ENCODE measurements around the gene CNOT3. TPM values are rescaled to one million over a fixed set of nuclear protein-coding genes. Genes with fewer than 3 reads are reported as not detected.

The CNOT3 gene
- 6.0 TPM for total RNA-seq

DNA sequence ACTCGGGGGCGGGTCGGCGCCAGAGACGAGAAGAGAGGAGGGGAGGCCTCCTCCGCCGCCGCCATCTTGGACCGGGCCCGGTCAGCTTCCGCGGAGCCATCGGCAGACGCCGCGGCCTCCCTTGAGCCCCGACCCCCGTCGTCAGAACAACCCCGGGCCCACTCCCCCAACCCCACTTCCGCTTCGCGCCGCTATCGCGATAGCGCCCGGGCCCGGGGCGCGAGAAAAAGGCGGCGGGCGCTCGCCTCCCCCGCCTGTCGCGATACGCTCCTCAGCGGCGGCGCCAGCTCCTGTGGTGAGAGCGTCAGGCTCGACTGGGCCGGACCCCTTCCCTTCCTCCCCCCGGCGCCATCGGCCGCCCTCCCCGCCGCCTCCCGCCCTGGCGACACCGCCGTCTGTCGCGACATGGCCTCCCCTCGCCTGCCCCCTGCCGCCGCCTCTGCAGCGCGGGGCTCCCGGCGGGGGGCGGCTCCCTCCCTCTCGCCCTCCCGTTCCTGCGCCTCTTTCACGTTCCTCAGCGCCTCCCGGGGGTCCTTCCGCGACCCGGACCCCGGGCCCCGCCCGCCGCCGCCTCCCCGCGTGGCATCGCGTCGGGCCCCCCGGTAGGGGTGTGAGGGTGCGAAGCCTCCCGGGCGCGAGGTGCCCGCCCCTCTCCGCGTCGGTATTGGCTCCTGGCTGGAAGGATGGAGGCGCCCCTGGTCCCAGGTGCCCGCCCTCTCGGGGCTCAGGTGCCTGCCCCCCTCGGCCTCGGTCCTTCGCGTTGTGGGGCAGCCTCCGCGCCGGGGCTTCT lies at the start of gene CNOT3:
TSS of gene CNOT3 (plus strand) at position 64 of the 790 bp plus-strand sequence. CDS start 5,217 bp downstream, outside the sequence.

DNA sequence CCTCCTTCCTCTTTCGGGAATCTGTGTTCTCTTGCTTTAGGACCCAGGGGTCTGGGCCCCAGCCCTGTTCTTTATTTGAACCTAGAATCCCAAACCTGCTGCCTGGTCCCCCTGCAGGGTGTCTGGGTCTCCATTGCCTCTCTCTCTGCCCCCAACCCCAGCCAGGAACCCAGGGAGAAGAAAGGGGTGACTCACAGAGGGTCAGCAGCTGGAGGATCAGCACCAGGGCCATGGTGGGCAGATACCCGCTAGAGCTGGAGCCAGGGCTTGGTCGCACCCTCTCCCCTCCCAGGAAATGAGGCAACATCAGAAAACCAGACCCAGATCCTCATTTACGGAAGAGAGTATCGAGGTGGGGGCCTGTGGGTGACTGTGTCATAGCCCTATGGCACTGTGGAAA lies 37.0 kb upstream of the CNOT3 start, which contains the start of gene OSCAR:
TSS of gene OSCAR (minus strand) at position 243 of the 400 bp plus-strand sequence. CDS start at position 232, 11 bp downstream.

GRCh38 chr19:54102421-54103169 lies 35.0 kb upstream of the CNOT3 start, which contains the start of gene NDUFA3:
Gene NDUFA3 (plus strand): TSS chr19:54102855. CDS start chr19:54102879, 24 bp downstream.

GRCh38 chr19:54115109-54116063 lies 22.2 kb upstream of the CNOT3 start, which contains the start of the genes PRPF31 and TFPT:
Gene PRPF31 (plus strand): TSS chr19:54115754. CDS start chr19:54118279, 2,525 bp downstream.
Gene TFPT (minus strand): TSS chr19:54115657. CDS start chr19:54115269, 388 bp downstream.

GRCh38 chr19:54159352-54160181 lies 22.0 kb downstream of the CNOT3 start, which contains the start of gene LENG1:
Gene LENG1 (minus strand): TSS chr19:54159721. CDS start chr19:54159695, 26 bp downstream.

DNA sequence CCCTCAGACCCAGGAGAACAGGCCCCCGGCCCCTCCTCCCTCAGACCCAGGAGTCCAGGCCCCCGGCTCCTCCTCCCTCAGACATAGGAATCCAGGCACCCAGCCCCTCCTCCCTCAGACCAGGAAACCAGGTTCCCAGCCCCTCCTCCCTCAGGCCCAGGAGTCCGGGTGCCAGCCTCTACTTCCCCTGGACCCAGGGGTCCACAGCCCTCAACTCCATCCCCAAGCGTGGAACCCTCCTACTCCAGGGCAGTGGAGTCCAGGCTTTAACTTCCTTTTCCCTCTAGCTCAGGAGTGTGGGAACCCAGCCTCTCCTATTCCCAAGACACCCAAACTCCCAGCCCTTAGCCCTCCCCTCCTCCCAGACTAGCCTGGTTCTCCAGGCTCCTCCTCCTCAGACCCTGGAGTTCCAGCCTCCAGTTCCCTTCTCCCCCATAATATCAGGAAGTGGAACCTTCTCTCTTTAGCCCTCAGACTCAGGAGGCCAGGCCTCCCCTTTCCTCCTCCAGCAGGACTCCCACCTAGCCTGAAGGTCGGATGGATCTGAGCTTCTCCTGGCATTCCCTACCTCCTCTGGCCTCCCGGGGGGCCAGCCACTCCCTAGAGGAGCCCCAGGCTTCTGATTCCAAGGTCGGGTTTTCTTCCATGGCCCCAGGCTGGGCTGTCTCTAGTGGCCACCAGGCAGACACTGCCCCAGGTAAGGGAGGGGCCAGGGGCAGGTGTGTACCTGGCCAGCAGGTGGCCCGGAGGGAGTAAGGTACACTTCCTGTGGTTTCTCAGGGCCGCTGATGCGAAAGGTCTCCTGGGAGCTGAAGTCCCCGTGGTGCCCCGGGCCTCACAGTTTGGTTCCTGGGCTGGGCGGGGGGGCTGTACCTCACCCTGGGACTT lies 35.2 kb downstream of the CNOT3 start, which contains the start of gene TMC4:
TSS of gene TMC4 (minus strand) at position 690 of the 888 bp plus-strand sequence. CDS start at position 647, 43 bp downstream.

GRCh38 chr19:54189145-54189734 lies 51.7 kb downstream of the CNOT3 start, which contains the start of gene MBOAT7:
Gene MBOAT7 (minus strand): TSS chr19:54189580. CDS start chr19:54188508, 1,072 bp downstream.

GRCh38 chr19:54191011-54191810 lies 53.6 kb downstream of the CNOT3 start, which contains the start of gene TSEN34:
Gene TSEN34 (plus strand): TSS chr19:54191308. CDS start chr19:54191365, 57 bp downstream.

Other genes starting within 250 kb of the CNOT3 start
- gene CACNG7, start 228.5 kb upstream of the CNOT3 start, total RNA-seq = 14.1 TPM
- gene CACNG8, start 174.8 kb upstream of the CNOT3 start, total RNA-seq = 7.4 TPM
- gene CACNG6, start 146.1 kb upstream of the CNOT3 start, total RNA-seq = 0.92 TPM
- gene VSTM1, start 73.9 kb upstream of the CNOT3 start, total RNA-seq = 0.23 TPM
- not detected for gene TARM1, start 56.4 kb upstream of the CNOT3 start, total RNA-seq
- 0.46 TPM for gene OSCAR, start 37.0 kb upstream of the CNOT3 start, total RNA-seq
- 13.1 TPM for gene NDUFA3, start 34.9 kb upstream of the CNOT3 start, total RNA-seq
- gene TFPT, start 22.1 kb upstream of the CNOT3 start, total RNA-seq = 11.5 TPM
- 31.6 TPM for gene PRPF31, start 22.0 kb upstream of the CNOT3 start, total RNA-seq
- 5.3 TPM for gene LENG1, start 22.0 kb downstream of the CNOT3 start, total RNA-seq
- gene TMC4, start 35.4 kb downstream of the CNOT3 start, total RNA-seq = 0.46 TPM
- gene MBOAT7, start 51.8 kb downstream of the CNOT3 start, total RNA-seq = 49.6 TPM
- gene TSEN34, start 53.5 kb downstream of the CNOT3 start, total RNA-seq = 30.2 TPM
- 1,605 TPM for gene RPS9, start 63.1 kb downstream of the CNOT3 start, total RNA-seq
- 0.92 TPM for gene LILRB3, start 85.2 kb downstream of the CNOT3 start, total RNA-seq
- 0.23 TPM for gene LILRA6, start 105.0 kb downstream of the CNOT3 start, total RNA-seq
- 0.23 TPM for gene LILRB5, start 119.5 kb downstream of the CNOT3 start, total RNA-seq
- 0.46 TPM for gene LILRB2, start 143.3 kb downstream of the CNOT3 start, total RNA-seq
- 0.92 TPM for gene LILRA5, start 175.4 kb downstream of the CNOT3 start, total RNA-seq
- gene LILRA4, start 201.4 kb downstream of the CNOT3 start, total RNA-seq = 0.23 TPM
- gene LAIR1, start 227.2 kb downstream of the CNOT3 start, total RNA-seq = 2.8 TPM